Spleen (tissue), 11 donors: ENCODE data around the gene SCAMP4. TPM values are rescaled to one million over a fixed set of nuclear protein-coding genes. Genes with fewer than 3 reads are reported as not detected.

Source experiments
- DNase-seq: peaks from one replicate; pipeline ENCODE4 v3.0.0-alpha.2; 2020
- H3K27ac ChIP-seq, 8 donors: fragments of 200-600 bp; sonication (generic) in 7 of 8; 1 replicate in 4 of 8; 2 replicates in 4 of 8; pipeline versions ENCODE4 v1.5.0 to v1.8.0; 2016 to 2021; ENCODE audit warnings: inconsistent platforms in 4 of 8, mild to moderate bottlenecking in 4 of 8, moderate library complexity in 1 of 8
- H3K27me3 ChIP-seq, 7 donors: fragments of 200-600 bp; sonication (generic) in 6 of 7; replicated peaks in 1 of 7; 1 replicate in 4 of 7; 2 replicates in 3 of 7; pipeline versions ENCODE4 v1.5.0 to v1.8.0; 2016 to 2021; ENCODE audit warnings: inconsistent platforms in 3 of 7, mild to moderate bottlenecking in 1 of 7
- H3K36me3 ChIP-seq, 6 donors: fragments of 200-600 bp; sonication (generic) in 5 of 6; 1 replicate in 4 of 6; 2 replicates in 2 of 6; pipeline versions ENCODE4 v1.5.0 to v1.8.0; 2016 to 2021; ENCODE audit warnings: inconsistent platforms in 2 of 6
- H3K4me1 ChIP-seq, 6 donors: fragments of 200-600 bp; sonication (generic) in 5 of 6; 1 replicate in 3 of 6; 2 replicates in 3 of 6; pipeline versions ENCODE4 v1.5.0 to v1.8.0; 2016 to 2021; ENCODE audit warnings: inconsistent platforms in 3 of 6
- H3K4me3 ChIP-seq, 8 donors: fragments of 200-600 bp; sonication (generic) in 7 of 8; 1 replicate in 4 of 8; 2 replicates in 4 of 8; pipeline versions ENCODE4 v1.5.0 to v1.8.0; 2016 to 2021; ENCODE audit warnings: inconsistent platforms in 4 of 8, mild to moderate bottlenecking in 4 of 8, moderate library complexity in 2 of 8
- H3K9me3 ChIP-seq, 8 donors: fragments of 200-600 bp; sonication (generic) in 7 of 8; 1 replicate in 4 of 8; 2 replicates in 4 of 8; pipeline versions ENCODE4 v1.5.0 to v1.8.0; 2016 to 2021; ENCODE audit warnings: inconsistent platforms in 4 of 8
- CTCF ChIP-seq, 11 experiments: fragments of 200-600 bp in 7 of 11; fragments of 450-650 bp in 4 of 11; sonication (generic) in 4 of 11; IDR thresholded peaks in 8 of 11; conservative IDR thresholded peaks in 3 of 11; 1 replicate in 7 of 11; 2 replicates in 4 of 11; pipeline versions ENCODE4 v1.4.0 to v1.8.0; 2016 to 2021; ENCODE audit warnings: antibody characterized with exemption in 11 of 11, inconsistent platforms in 4 of 11, mild to moderate bottlenecking in 1 of 11
- POLR2A ChIP-seq, 3 donors: fragments of 450-650 bp; IDR thresholded peaks; one replicate each; pipeline ENCODE4 v1.5.1; 2017; ENCODE audit warnings: antibody characterized with exemption in 3 of 3, mild to moderate bottlenecking in 1 of 3
- POLR2AphosphoS5 ChIP-seq, 3 donors: sonication (generic); formaldehyde crosslinking; IDR thresholded peaks; one replicate each; pipeline ENCODE4 v1.5.1; 2017; ENCODE audit warnings: antibody characterized with exemption in 3 of 3
- WGBS, 5 donors: extraction: QIAGEN DNeasy Blood & Tissue Kit in 3 of 5; methylation state at CpG; one replicate each; pipeline versions ENCODE4 v1.1.5 to v1.1.7; 2013 to 2018; 5-methylcytosine and 5-hydroxymethylcytosine counted together
- intact Hi-C: fragments of 100-400 bp; cut with DNase I; formaldehyde crosslinking; loops from one replicate; pipeline ENCODE4 v1.15.0; 2023; ENCODE audit warnings: low total_unique reads
- polyA plus RNA-seq, 3 donors: library from polyadenylated mRNA; stranded (reverse); fragments of 200-250 nt; gene quantifications; one replicate each; pipeline ENCODE4 v1.2.1, GENCODE V29; 2013
- total RNA-seq, 7 donors: library from RNA; depleted of rRNA in 3 of 7; stranded (reverse); fragments of >200 nt in 3 of 7; fragmentation: NEBNext Ultra II Directional in 4 of 7; extraction: Animal tissue kit (Norgen Biotek cat#: 25700) in 4 of 7; gene quantifications; one replicate each; pipeline versions ENCODE4 v1.1.0 to v1.2.1, GENCODE V29; 2016 to 2021
- donor health status: healthy with polysubstance abuse.
- donor health status: DM: no; HTN: no; CAD: no; lungs with moderate emphysema.
- donor health status: DM: no; HTN: no; CAD: no.
- donor health status: Bipolar disorder and iron deficiency.
- donor health status: healthy.
- donor health status: DM: no; HTN: no; CAD: no.
- donor health status: DM: yes; HTN: yes; CAD: no.

SCAMP4 gene
- total and polyA plus RNA-seq, 10 donors: 13.0 to 92.2 (median 51.8) TPM

DNA sequence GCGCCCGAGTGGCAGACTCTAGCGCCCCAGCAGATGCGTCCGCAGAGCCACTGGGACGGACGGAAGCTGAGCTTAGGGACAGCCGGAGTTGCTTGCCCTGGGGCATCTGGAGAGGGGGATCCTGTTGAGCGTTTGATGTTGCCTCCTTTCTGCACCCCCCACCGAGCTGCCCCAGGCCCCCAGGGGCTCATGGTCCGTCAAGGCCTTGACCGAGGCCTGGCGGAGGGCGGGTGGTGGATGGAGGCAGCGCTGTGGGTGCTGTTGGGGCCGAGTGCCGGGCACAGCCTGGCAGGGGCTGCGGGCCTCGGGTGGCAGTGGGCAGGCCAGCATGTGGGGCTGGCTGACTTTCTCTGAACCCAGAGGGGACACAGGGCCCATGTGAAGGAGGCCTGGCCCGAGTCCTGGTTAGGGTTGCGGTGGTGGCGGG lies 38.5 kb downstream of the SCAMP4 start:
- TF ChIP-seq POLR2AphosphoS5 (IDR thresholded peaks at IDR 0.05) (peak in 1 of 3 donors; percentile 15), CTCF (IDR thresholded peaks at IDR 0.05 in 8 of 11, conservative IDR thresholded peaks at IDR 0.05 in 3 of 11) (no peak)
- H3K4me1 ChIP-seq: peaks cover 33 to 86% (median 75%) of the 10 kb centered on the region in 6 donors
- no peaks in the 10 kb centered on the region for H3K27me3 ChIP-seq
- DNase-seq: no peak
- peaks cover 0 to 11% (median 0%) of the 10 kb centered on the region in 6 donors for H3K36me3 ChIP-seq
- WGBS, 5 donors: 73 to 98% (median 77%) methylated on average over 11 to 22 of the region's 22 CpGs
- intact Hi-C loops: no loop called here
- peak overlapping the region in 7 of 8 donors; percentile 95 to 99 (median 98) for H3K27ac ChIP-seq
- H3K9me3 ChIP-seq: no peaks in the 10 kb centered on the region
- H3K4me3 ChIP-seq: peak overlapping the region in 5 of 8 donors; percentile 63 to 92 (median 77)

DNA sequence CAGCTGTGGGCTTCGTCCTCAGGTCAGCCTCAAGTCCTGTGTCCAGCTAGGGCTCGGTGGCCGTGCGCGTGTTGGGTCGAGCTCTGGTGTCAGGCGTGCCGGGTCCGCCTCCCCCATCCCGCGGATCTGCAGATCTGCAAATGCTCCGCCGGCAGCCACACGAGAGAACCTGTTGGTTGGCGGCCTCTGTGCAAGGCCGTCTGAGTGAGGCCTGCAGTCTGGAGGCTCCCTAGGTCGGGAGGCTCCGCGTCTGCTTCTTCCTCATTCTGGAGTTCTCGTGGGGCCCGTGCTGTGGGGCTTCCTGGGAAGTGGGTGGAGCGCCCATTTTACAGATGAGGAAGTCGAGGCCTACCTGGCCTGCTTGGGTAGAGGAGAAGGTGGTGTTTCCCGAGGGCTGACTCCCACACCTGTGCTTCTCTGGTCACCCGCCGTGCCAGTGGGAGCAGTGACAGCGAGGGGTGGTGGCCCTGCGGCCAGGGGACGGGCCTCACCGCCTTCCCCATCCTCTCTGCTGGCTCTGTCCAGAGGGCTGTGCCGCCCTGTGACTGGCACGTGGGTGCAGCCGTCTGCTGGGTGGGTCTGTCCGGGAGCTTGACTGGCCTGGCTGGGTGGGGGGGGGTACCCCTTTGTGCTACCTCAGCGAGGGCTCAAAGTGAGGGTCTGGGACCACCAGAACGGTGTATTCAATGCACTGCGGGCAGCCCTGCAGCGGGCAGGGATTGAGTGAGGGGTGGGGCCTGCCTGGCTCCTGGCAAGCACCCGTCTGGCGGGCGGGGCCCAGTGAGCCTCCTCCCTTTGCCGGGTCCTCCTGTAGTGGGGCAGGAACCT lies 39.1 kb downstream of the SCAMP4 start:
- no peak for TF ChIP-seq POLR2AphosphoS5 (IDR thresholded peaks at IDR 0.05)
- TF ChIP-seq CTCF (IDR thresholded peaks at IDR 0.05 in 8 of 11, conservative IDR thresholded peaks at IDR 0.05 in 3 of 11): no peak
- TF ChIP-seq POLR2A (IDR thresholded peaks at IDR 0.05): no peak
- peak overlapping the region in 5 of 8 donors; percentile 97 to 99 (median 99) for H3K27ac ChIP-seq
- intact Hi-C loops: no loop called here
- 72 to 86% (median 81%) methylated on average over 30 to 42 of the region's 42 CpGs for WGBS, 5 donors
- H3K4me3 ChIP-seq: peak overlapping the region in 4 of 8 donors; percentile 8 to 92 (median 78)
- no peaks in the 10 kb centered on the region for H3K27me3 ChIP-seq
- peaks cover 33 to 86% (median 77%) of the 10 kb centered on the region in 6 donors for H3K4me1 ChIP-seq
- peaks cover 0 to 18% (median under 1%) of the 10 kb centered on the region in 6 donors for H3K36me3 ChIP-seq
- no peak for DNase-seq
- H3K9me3 ChIP-seq: no peaks in the 10 kb centered on the region

- no peak for TF ChIP-seq CTCF (IDR thresholded peaks at IDR 0.05 in 8 of 11, conservative IDR thresholded peaks at IDR 0.05 in 3 of 11)
- TF ChIP-seq POLR2A (IDR thresholded peaks at IDR 0.05): no peak
- no peak for TF ChIP-seq POLR2AphosphoS5 (IDR thresholded peaks at IDR 0.05)
- no peak for DNase-seq
Observed at GRCh38 chr19:1944916-1945561, 39.8 kb downstream of the SCAMP4 start.

More at GRCh38 chr19:1944916-1945561, 39.8 kb downstream of the SCAMP4 start:
- Histone ChIP-seq H3K9me3 (no peaks in the 10 kb centered on the region), H3K36me3 (peaks cover 0 to 25% (median 4%) of the 10 kb centered on the region in 6 donors), H3K27me3 (no peaks in the 10 kb centered on the region), H3K4me3 (peak overlapping the region in 1 of 8 donors; percentile 92), H3K27ac (peak overlapping the region in 3 of 8 donors; percentile 99), H3K4me1 (peaks cover 28 to 85% (median 75%) of the 10 kb centered on the region in 6 donors)
- 91 to 93% (median 92%) methylated on average over 3 to 30 of the region's 30 CpGs for WGBS, 5 donors
- intact Hi-C loops: loop anchor here (5.0 kb wide), 1 partner anchor 67 kb away; no protein-coding TSS in a partner anchor
